ENCODE measurements around the gene COL5A2. TPM values are rescaled to one million over a fixed set of nuclear protein-coding genes. Genes with fewer than 3 reads are reported as not detected.
A peak's percentile ranks its signal among the peaks of the same experiment; 100 is the strongest.

COL5A2 gene
- total RNA-seq, 1 experiment from 2014 or later, result 0.66 TPM

DNA sequence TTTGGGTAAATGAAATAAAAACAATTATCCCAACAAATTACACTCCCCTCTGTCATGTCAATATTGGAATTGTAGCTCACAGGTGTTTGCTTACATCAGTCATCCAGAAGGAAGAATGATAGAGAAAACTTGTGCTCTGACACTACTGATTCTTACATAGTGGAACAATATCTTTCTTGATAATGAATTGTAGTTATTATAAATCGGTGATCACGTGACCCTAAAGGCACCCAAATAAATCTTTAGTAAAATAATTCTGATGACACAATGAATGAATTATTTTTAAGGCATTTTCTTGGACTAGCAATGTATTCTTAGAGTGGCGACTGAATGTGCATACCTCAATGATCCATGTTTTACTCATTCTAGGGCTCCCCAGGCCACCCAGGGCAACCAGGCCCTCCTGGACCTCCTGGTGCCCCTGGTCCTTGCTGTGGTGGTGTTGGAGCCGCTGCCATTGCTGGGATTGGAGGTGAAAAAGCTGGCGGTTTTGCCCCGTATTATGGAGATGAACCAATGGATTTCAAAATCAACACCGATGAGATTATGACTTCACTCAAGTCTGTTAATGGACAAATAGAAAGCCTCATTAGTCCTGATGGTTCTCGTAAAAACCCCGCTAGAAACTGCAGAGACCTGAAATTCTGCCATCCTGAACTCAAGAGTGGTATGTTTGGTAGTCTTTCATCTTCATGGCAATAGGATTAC lies 170.9 kb downstream of the COL5A2 start:
- DNase-seq (ENCODE audit: low read depth), result no peak

GRCh38 chr2:189002079-189002478 lies 177.5 kb downstream of the COL5A2 start:
- peak; percentile 82 for DNase-seq (ENCODE audit: low read depth)

DNA sequence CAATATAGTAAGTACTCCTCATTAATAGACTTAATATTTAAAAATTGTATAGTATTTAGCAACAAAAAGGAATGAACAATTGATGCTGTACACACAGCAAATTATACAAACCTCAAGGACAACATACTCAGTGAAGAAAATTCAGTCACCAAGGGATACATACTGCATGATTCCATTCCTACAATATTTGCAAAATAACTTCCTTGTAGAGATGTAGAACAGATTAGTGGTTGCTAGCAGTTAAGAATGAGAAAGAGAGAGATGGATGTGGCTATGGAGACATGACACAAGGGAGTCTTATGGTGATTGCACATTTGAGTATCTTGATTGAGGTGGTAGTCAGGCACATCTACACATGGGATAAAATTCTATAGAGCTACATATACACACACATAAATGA lies 179.3 kb downstream of the COL5A2 start:
- no peak for DNase-seq (ENCODE audit: low read depth)

- DNase-seq (ENCODE audit: low read depth), result no peak
Measured at GRCh38 chr2:188997263-188997662, 182.3 kb downstream of the COL5A2 start.

DNA sequence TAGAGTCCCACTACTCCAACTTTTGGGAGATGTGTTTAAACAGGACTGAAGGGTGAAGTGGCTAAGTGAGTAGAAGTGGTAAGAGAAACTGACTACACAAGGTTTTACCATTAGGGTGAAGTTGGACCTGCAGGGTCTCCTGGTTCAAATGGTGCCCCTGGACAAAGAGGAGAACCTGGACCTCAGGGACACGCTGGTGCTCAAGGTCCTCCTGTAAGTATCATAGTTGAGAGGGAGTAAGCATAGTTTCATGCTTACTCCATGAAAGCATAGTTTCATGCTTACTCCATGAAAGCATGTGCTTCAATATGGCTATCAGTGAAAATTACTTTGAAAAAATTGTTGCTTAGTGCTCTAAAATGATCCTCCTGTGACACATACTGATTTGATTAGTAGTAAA lies 186.3 kb downstream of the COL5A2 start:
- no peak for DNase-seq (ENCODE audit: low read depth)

DNA sequence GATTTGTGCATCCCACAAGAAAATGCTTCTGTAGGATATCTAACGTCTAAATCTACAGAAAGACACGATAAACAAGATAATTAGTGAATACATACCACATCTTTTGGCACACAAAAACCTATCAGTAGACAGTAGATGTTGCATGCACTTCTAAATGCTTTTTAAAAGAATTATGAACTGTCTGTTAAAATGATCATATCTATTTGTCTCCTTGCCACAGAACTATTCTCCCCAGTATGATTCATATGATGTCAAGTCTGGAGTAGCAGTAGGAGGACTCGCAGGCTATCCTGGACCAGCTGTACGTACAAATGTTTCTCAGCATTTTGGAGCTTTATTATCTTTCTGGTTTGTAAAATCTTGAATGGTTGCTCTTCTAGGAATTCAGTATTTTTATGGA lies 192.7 kb downstream of the COL5A2 start:
- no peak for DNase-seq (ENCODE audit: low read depth)

- no peak for DNase-seq (ENCODE audit: low read depth)
Measured at GRCh38 chr2:188984680-188985079, 194.9 kb downstream of the COL5A2 start.

GRCh38 chr2:188984065-188984491 lies 195.5 kb downstream of the COL5A2 start:
- DNase-seq (ENCODE audit: low read depth), result no peak

DNA sequence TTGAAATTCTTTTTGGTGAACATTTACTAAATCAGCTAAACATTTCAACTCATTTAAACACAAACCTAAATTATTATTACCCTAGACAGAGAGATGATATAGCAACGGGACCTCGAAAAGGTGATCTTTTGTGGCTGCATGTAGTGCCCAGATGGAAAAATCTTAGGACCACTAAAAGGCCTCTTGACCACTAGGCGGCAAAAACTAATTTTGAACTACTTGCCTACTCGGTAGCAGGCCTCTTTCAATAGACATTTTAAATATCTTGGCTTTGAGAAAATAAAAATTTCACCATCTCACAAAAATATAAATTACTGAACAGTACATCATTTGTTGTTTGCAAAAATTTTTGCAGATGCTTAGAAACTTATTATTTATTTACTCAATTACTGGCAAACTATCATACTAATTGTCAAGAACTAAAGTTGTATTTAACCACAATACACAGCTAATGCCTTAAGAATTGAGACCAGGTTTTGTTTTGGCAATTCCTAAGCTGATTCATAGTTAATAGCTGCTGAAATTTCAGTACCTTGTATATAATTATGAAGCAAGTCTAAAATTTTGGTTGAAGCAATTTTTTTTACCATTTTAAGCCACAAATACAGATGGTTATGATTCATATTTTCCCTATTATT lies 196.0 kb downstream of the COL5A2 start:
- DNase-seq (ENCODE audit: low read depth), result no peak

Small RNAs within 50 kb of the gene (small RNA-seq; reads per million reads assigned to genes)
- gene MIR3129, result not detected

Other genes starting within 250 kb of the COL5A2 start
- gene COL3A1, start 205.4 kb downstream of the COL5A2 start, total RNA-seq (2014; rRNA removed; shearing (Covaris generic)), result not detected in 2 replicates

Data from HT1080 (cell line).